Measurements from ENCODE around the gene LSAMP. TPM values are rescaled to one million over a fixed set of nuclear protein-coding genes. Genes with fewer than 3 reads are reported as not detected.

Gene LSAMP
- total RNA-seq, 1 experiment from 2014 or later = 3.1 TPM

- TF ChIP-seq SIN3A (IDR thresholded peaks at IDR 0.05; ENCODE audit: borderline replicate concordance, insufficient read depth, low read depth, low read length) (no peak), CTCF (IDR thresholded peaks at IDR 0.05) (no peak), REST (IDR thresholded peaks at IDR 0.05; ENCODE audit: insufficient read depth in 1 of 2, low read depth in 2 of 2, low read length in 1 of 2) (no peak), POLR2AphosphoS5 (IDR thresholded peaks at IDR 0.05; ENCODE audit: low read depth, low read length) (no peak), TCF7L2 (IDR thresholded peaks at IDR 0.05; ENCODE audit: low read depth, low read length) (no peak)
- Histone ChIP-seq H3K4me3 (ENCODE audit: low read depth in 2 of 2, low read length in 2 of 2) (no peak overlapping the region), H3K4me1 (ENCODE audit: control insufficient read depth, insufficient read depth, low read length) (no peaks in the 10 kb centered on the region), H3K27me3 (ENCODE audit: control insufficient read depth, insufficient read depth, low read length) (no peaks in the 10 kb centered on the region), H3K9me3 (ENCODE audit: control insufficient read depth, insufficient read depth, low read depth, low read length) (peaks cover under 1% of the 10 kb centered on the region; the same call in 1 of the 2 replicates), H3K36me3 (ENCODE audit: control insufficient read depth, insufficient read depth, low read length) (no peaks in the 10 kb centered on the region), H3K27ac (ENCODE audit: low read length) (no peak overlapping the region)
- no peak for DNase-seq (ENCODE audit: low read depth, low spot score)
- intact Hi-C loops (cut with micrococcal nuclease; ENCODE audit: unreplicated experiment) = loop anchor here (5.0 kb wide), 1 partner anchor 618 kb away; no protein-coding TSS in a partner anchor
- no peak for ATAC-seq
- CTCF ChIA-PET = no interaction called here
- in situ Hi-C loops (cut with HindIII; ENCODE audit: low pct_unique_long_range_greater_than_20kb, low sequenced_read_pairs) = no loop called here
- BruUV-seq (replicated peaks) = no TSS peak
- POLR2A ChIA-PET = no interaction called here
Measured at GRCh38 chr3:116139641-116140040, 305.6 kb downstream of the LSAMP start.

- Histone ChIP-seq H3K4me3 (ENCODE audit: low read depth in 2 of 2, low read length in 2 of 2) (no peak overlapping the region), H3K36me3 (ENCODE audit: control insufficient read depth, insufficient read depth, low read length) (no peaks in the 10 kb centered on the region), H3K9me3 (ENCODE audit: control insufficient read depth, insufficient read depth, low read depth, low read length) (no peaks in the 10 kb centered on the region), H3K27me3 (ENCODE audit: control insufficient read depth, insufficient read depth, low read length) (no peaks in the 10 kb centered on the region), H3K27ac (ENCODE audit: low read length) (no peak overlapping the region), H3K4me1 (ENCODE audit: control insufficient read depth, insufficient read depth, low read length) (no peaks in the 10 kb centered on the region)
- BruUV-seq (replicated peaks) = no TSS peak
- ATAC-seq (no peak), DNase-seq (ENCODE audit: low read depth, low spot score) (no peak)
- CTCF ChIA-PET = no interaction called here
- in situ Hi-C loops (cut with HindIII; ENCODE audit: low pct_unique_long_range_greater_than_20kb, low sequenced_read_pairs) = no loop called here
- no peak for TF ChIP-seq CTCF (IDR thresholded peaks at IDR 0.05)
- TF ChIP-seq POLR2AphosphoS5 (IDR thresholded peaks at IDR 0.05; ENCODE audit: low read depth, low read length) = no peak
- no peak for TF ChIP-seq REST (IDR thresholded peaks at IDR 0.05; ENCODE audit: insufficient read depth in 1 of 2, low read depth in 2 of 2, low read length in 1 of 2)
- no peak for TF ChIP-seq TCF7L2 (IDR thresholded peaks at IDR 0.05; ENCODE audit: low read depth, low read length)
- no peak for TF ChIP-seq SIN3A (IDR thresholded peaks at IDR 0.05; ENCODE audit: borderline replicate concordance, insufficient read depth, low read depth, low read length)
- intact Hi-C loops (cut with micrococcal nuclease; ENCODE audit: unreplicated experiment) = no loop called here
- POLR2A ChIA-PET = no interaction called here
Measured at GRCh38 chr3:116135457-116136085, 309.7 kb downstream of the LSAMP start.
